GM12878 (cell line): ENCODE data around the gene TSC22D1. TPM values are rescaled to one million over a fixed set of nuclear protein-coding genes. Genes with fewer than 3 reads are reported as not detected.

Experiments
- ATAC-seq: fragments of 200-7000 bp; cut with Tn5 transposase; 3 replicates; pipeline ENCODE4 v1.9.1; 2020; ENCODE audit warnings: mild to moderate bottlenecking, moderate library complexity
- BruUV-seq: library from RNA; stranded (reverse); fragments of 400-500 nt; replicated peaks from 2 replicates; lab custom pipeline; 2021; lab: Mats Ljungman, UMichigan
- CTCF ChIA-PET: fragments of 300-600 bp; sonication (Branson Sonifier 250); formaldehyde crosslinking; extraction: SDS; loops from one replicate; lab custom pipeline; 2021; ENCODE audit warnings: inconsistent platforms; lab: Yijun Ruan, JAX
- POLR2A ChIA-PET: fragments of 350-600 bp; formaldehyde crosslinking; extraction: SDS; loops from one replicate; lab custom pipeline; 2021; ENCODE audit warnings: inconsistent platforms; lab: Charles Lee
- RAD21 ChIA-PET: fragments of 300-600 bp; sonication (Branson Sonifier 250); formaldehyde crosslinking; loops from one replicate; lab custom pipeline; 2023; ENCODE audit warnings: antibody characterized with exemption; ENCODE audit not compliant: unreplicated experiment; lab: Charles Lee
- SMC1A ChIA-PET: fragments of 300-600 bp; sonication (Branson Sonifier 250); formaldehyde crosslinking; loops from one replicate; lab custom pipeline; 2023; ENCODE audit not compliant: unreplicated experiment, uncharacterized antibody; lab: Charles Lee
- DNase-seq: peaks from one replicate; pipeline ENCODE4 v3.0.0-alpha.2; 2011; ENCODE audit warnings: low read depth, low spot score
- FAIRE-seq: peaks from 3 replicates; lab custom pipeline; 2011; peaks lifted over from hg19 to GRCh38; lab: Jason Lieb, UNC
- H2AFZ ChIP-seq: 2 replicates; pipeline ENCODE4 v1.6.0; 2011; ENCODE audit warnings: low read depth, low read length, control low read depth; ENCODE audit not compliant: control insufficient read depth
- H3K27ac ChIP-seq: 2 replicates; pipeline ENCODE4 v1.5.1; 2011; ENCODE audit warnings: control low read depth; ENCODE audit not compliant: control insufficient read depth, insufficient read depth
- H3K27me3 ChIP-seq, 2 experiments: replicated peaks in 1 of 2; 2 replicates each; pipeline versions ENCODE4 v1.6.0 to v1.6.1; 2011; ENCODE audit warnings: low read length in 1 of 2; ENCODE audit not compliant: control insufficient read depth in 2 of 2, insufficient read depth in 2 of 2
- H3K36me3 ChIP-seq, 2 experiments: 2 replicates each; pipeline ENCODE4 v1.5.1; 2011; ENCODE audit warnings: low read length in 1 of 2; ENCODE audit not compliant: control insufficient read depth in 2 of 2, insufficient read depth in 2 of 2
- H3K4me1 ChIP-seq: 2 replicates; pipeline ENCODE4 v1.6.1; 2011; ENCODE audit warnings: mild to moderate bottlenecking, low read length, moderate library complexity, mixed read lengths; ENCODE audit not compliant: control insufficient read depth, insufficient read depth
- H3K4me2 ChIP-seq: 2 replicates; pipeline ENCODE4 v1.6.0; 2011; ENCODE audit warnings: control low read depth; ENCODE audit not compliant: control insufficient read depth, insufficient read depth
- H3K4me3 ChIP-seq: fragments of 200-600 bp; sonication (generic); 2 replicates; pipeline ENCODE4 v1.5.1; 2016
- H3K79me2 ChIP-seq: 2 replicates; pipeline ENCODE4 v1.6.0; 2011; ENCODE audit warnings: low read length; ENCODE audit not compliant: control insufficient read depth, insufficient read depth
- H3K9ac ChIP-seq: 2 replicates; pipeline ENCODE4 v1.8.0; 2011; ENCODE audit warnings: low read length, control low read depth, mixed read lengths; ENCODE audit not compliant: control insufficient read depth, insufficient read depth
- H3K9me3 ChIP-seq: replicated peaks from 3 replicates; pipeline ENCODE4 v1.5.1; 2011; ENCODE audit warnings: mild to moderate bottlenecking, low read length; ENCODE audit not compliant: control insufficient read depth, insufficient read depth
- H4K20me1 ChIP-seq: 2 replicates; pipeline ENCODE4 v1.6.0; 2011; ENCODE audit not compliant: control insufficient read depth, insufficient read depth
- BHLHE40 ChIP-seq, 2 experiments: fragments of 450-650 bp in 1 of 2; IDR thresholded peaks; 2 replicates each; pipeline ENCODE4 v1.6.1; 2011 to 2017; ENCODE audit warnings: low read depth in 2 of 2, borderline replicate concordance in 1 of 2, improper control_type of control experiment in 1 of 2, low read length in 1 of 2, mild to moderate bottlenecking in 1 of 2
- CREM ChIP-seq: IDR thresholded peaks from 2 replicates; pipeline ENCODE4 v1.6.1; 2014; ENCODE audit warnings: antibody characterized with exemption, low read depth
- DPF2 ChIP-seq: fragments of 450-650 bp; IDR thresholded peaks from 2 replicates; pipeline ENCODE4 v1.6.1; 2017; ENCODE audit warnings: mild to moderate bottlenecking
- IKZF2 ChIP-seq, 2 experiments: fragments of 450-650 bp; IDR thresholded peaks; 2 replicates each; pipeline ENCODE4 v1.6.1; 2017; ENCODE audit warnings: mild to moderate bottlenecking in 2 of 2, moderate library complexity in 2 of 2
- JUND ChIP-seq: IDR thresholded peaks from 2 replicates; pipeline ENCODE4 v1.6.1; 2012; ENCODE audit warnings: low read depth, mild to moderate bottlenecking, low read length, improper control_type of control experiment, moderate library complexity
- MXI1 ChIP-seq: fragments of 150-350 bp; IDR thresholded peaks from 2 replicates; pipeline ENCODE4 v1.6.1; 2011; ENCODE audit warnings: low read depth, mild to moderate bottlenecking, inconsistent platforms, low read length, improper control_type of control experiment
- POLR2AphosphoS2 ChIP-seq: IDR thresholded peaks from 2 replicates; pipeline ENCODE4 v1.6.1; 2011; ENCODE audit warnings: low read depth, mild to moderate bottlenecking, low read length, improper control_type of control experiment, moderate library complexity
- POLR2AphosphoS5 ChIP-seq: IDR thresholded peaks from 2 replicates; pipeline ENCODE4 v1.6.1; 2011; ENCODE audit warnings: mild to moderate bottlenecking, low read length, inconsistent platforms
- RFX5 ChIP-seq: IDR thresholded peaks from 2 replicates; pipeline ENCODE4 v1.6.1; 2011; ENCODE audit warnings: low read depth, low read length, improper control_type of control experiment
- ZNF217 ChIP-seq: fragments of 450-650 bp; IDR thresholded peaks from 2 replicates; pipeline ENCODE4 v1.6.1; 2017; ENCODE audit warnings: antibody characterized with exemption, mild to moderate bottlenecking
- ZSCAN29 ChIP-seq: fragments of 450-650 bp; IDR thresholded peaks from 2 replicates; pipeline ENCODE4 v1.6.1; 2017; ENCODE audit warnings: mild to moderate bottlenecking, moderate library complexity
- WGBS: methylation state at CpG from one replicate; pipeline ENCODE4 v1.1.6; 2016; ENCODE audit warnings: low lambda C conversion rate; ENCODE audit not compliant: insufficient replicate concordance, insufficient coverage; ENCODE audit errors: missing lambda C conversion rate; 5-methylcytosine and 5-hydroxymethylcytosine counted together
- in situ Hi-C: fragments of 300-500 bp; cut with MboI; formaldehyde crosslinking; loops from 9 replicates; pipeline ENCODE4 v1.14.3; 2018; ENCODE audit warnings: mixed read lengths
- intact Hi-C: fragments of 100-400 bp; cut with micrococcal nuclease; formaldehyde crosslinking; loops from one replicate; pipeline ENCODE4 v1.14.2; 2022; ENCODE audit not compliant: unreplicated experiment
- polyA plus RNA-seq, 11 experiments: library from polyadenylated mRNA; depleted of rRNA in 4 of 11; unstranded in 6 of 11; stranded (reverse) in 5 of 11; fragments of >200 nt; fragmentation: Nextera tagmentation in 4 of 11; fragmentation: Illumina TruSeq in 1 of 11; extraction: Ambion mirVana in 4 of 11; extraction: Trizol in 1 of 11; gene quantifications; 1 replicate in 1 of 11; 2 replicates in 10 of 11; pipeline versions ENCODE4 v1.2.1 to v1.2.3, GENCODE V29; 2011 to 2016; ENCODE audit warnings: inconsistent platforms in 2 of 11, missing spikeins in 2 of 11, low read depth in 1 of 11
- total RNA-seq, 4 experiments: library from RNA; depleted of rRNA in 3 of 4; stranded (reverse); fragments of >200 nt in 3 of 4; fragmentation: Illumina TruSeq in 1 of 4; extraction: Trizol in 1 of 4; gene quantifications; 2 replicates each; pipeline versions ENCODE4 v1.2.1 to v1.2.3, GENCODE V29; 2013 to 2021
- TF ChIP-seq, protein P1 (sequence below): fragments of 450-650 bp; IDR thresholded peaks from 2 replicates; pipeline ENCODE4 v1.6.1; 2017; ENCODE audit warnings: mild to moderate bottlenecking, moderate library complexity
- TF ChIP-seq, protein P2 (sequence below): IDR thresholded peaks from 2 replicates; pipeline ENCODE4 v1.6.1; 2012; ENCODE audit warnings: low read depth, low read length, improper control_type of control experiment
- TF ChIP-seq, protein P3 (sequence below): IDR thresholded peaks from 2 replicates; pipeline ENCODE4 v1.6.1; 2011; ENCODE audit warnings: low read depth, low read length, improper control_type of control experiment, borderline replicate concordance

The TSC22D1 gene
- total and polyA plus RNA-seq, 10 of the 15 experiments (the other 5 are each of a cell fraction or from before 2014, with no cell fraction given), result 0.37 to 15.7 (median 7.5) TPM

DNA sequence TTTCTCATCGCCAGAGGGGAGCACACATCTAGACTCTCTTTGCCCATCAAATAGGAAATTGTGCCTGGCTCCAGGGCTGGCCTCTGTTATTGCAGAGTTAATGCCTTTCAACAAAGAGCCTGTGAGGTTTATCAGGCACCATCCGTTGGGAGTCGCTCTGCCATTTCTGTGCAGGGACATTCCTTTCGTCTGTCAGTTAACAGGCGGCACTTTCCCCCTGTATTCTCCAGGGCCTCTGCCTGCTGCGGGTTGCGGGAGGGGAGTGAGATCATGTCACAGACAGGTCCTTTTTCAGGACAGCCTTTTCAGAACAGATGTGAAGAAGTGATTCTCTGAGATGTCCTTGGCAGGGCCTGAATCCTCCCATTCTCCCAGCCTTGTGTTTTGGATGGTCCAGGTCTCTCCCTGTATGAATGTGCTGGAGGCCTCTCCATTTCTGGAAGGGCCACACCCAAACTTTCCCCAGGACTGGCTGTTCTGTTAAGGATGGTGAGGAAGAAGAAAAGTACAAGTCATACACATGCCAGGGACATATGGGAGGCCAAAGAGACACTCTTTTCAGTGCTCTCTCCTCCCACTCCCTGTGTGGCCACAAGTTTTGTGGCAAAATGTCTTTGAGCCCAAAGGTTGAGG, 187.6 kb downstream of the TSC22D1 start (continued):
- TF ChIP-seq JUND (no peak), DPF2 (no peak), BHLHE40 (IDR thresholded peaks at IDR 0.05; ENCODE audit: borderline replicate concordance in 1 of 2, low read depth in 2 of 2, low read length in 1 of 2) (no peak), CREM (no peak), POLR2AphosphoS2 (no peak)
- TF ChIP-seq, protein P1, sequence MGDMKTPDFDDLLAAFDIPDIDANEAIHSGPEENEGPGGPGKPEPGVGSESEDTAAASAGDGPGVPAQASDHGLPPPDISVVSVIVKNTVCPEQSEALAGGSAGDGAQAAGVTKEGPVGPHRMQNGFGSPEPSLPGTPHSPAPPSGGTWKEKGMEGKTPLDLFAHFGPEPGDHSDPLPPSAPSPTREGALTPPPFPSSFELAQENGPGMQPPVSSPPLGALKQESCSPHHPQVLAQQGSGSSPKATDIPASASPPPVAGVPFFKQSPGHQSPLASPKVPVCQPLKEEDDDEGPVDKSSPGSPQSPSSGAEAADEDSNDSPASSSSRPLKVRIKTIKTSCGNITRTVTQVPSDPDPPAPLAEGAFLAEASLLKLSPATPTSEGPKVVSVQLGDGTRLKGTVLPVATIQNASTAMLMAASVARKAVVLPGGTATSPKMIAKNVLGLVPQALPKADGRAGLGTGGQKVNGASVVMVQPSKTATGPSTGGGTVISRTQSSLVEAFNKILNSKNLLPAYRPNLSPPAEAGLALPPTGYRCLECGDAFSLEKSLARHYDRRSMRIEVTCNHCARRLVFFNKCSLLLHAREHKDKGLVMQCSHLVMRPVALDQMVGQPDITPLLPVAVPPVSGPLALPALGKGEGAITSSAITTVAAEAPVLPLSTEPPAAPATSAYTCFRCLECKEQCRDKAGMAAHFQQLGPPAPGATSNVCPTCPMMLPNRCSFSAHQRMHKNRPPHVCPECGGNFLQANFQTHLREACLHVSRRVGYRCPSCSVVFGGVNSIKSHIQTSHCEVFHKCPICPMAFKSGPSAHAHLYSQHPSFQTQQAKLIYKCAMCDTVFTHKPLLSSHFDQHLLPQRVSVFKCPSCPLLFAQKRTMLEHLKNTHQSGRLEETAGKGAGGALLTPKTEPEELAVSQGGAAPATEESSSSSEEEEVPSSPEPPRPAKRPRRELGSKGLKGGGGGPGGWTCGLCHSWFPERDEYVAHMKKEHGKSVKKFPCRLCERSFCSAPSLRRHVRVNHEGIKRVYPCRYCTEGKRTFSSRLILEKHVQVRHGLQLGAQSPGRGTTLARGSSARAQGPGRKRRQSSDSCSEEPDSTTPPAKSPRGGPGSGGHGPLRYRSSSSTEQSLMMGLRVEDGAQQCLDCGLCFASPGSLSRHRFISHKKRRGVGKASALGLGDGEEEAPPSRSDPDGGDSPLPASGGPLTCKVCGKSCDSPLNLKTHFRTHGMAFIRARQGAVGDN, result no peak
- TF ChIP-seq, all 136 proteins: peak for 0

DNA sequence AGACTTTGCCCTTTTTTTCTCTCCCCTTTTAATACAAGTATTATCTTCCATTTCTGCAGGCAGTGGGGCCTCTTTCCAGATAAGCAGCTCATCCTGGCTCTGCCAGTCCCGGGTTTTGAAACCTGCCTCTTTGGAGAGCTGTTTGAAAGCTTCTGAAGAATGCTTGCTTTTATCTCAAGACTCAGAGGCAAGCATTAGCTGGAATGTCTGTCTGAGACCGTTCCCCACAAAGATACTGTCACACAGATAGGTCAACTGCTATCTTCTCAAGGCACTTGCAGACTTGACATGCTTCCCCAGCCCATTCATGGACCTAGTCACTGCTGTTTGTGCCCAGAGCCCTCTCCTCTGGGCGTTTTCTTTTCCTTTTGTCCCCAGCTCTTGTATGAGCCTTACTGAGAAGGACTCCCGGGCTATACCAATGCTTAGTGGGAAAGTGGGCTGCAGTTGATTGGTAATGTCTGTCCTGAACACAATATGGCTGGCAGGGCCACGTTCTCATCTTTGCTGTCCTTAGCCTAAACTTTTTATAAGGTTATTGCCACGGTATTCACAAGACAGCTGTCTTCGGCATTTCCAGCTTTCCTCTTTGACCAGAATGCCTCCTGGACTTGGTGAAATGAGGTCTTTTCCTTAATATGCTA, 189.1 kb downstream of the TSC22D1 start:
- Histone ChIP-seq H3K4me3 (no peak overlapping the region), H3K9ac (no peak overlapping the region)
- 17% methylated on average over 7 of the region's 7 CpGs for WGBS
- DNase-seq, result no peak
- no peak for TF ChIP-seq ZSCAN29
- no peak for TF ChIP-seq RFX5
- TF ChIP-seq, protein P2, sequence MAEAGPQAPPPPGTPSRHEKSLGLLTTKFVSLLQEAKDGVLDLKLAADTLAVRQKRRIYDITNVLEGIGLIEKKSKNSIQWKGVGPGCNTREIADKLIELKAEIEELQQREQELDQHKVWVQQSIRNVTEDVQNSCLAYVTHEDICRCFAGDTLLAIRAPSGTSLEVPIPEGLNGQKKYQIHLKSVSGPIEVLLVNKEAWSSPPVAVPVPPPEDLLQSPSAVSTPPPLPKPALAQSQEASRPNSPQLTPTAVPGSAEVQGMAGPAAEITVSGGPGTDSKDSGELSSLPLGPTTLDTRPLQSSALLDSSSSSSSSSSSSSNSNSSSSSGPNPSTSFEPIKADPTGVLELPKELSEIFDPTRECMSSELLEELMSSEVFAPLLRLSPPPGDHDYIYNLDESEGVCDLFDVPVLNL, result no peak
- no peak for TF ChIP-seq IKZF2 (IDR thresholded peaks at IDR 0.05)
- TF ChIP-seq, protein P3, sequence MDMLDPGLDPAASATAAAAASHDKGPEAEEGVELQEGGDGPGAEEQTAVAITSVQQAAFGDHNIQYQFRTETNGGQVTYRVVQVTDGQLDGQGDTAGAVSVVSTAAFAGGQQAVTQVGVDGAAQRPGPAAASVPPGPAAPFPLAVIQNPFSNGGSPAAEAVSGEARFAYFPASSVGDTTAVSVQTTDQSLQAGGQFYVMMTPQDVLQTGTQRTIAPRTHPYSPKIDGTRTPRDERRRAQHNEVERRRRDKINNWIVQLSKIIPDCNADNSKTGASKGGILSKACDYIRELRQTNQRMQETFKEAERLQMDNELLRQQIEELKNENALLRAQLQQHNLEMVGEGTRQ, result no peak
- no peak for TF ChIP-seq ZNF217
- TF ChIP-seq CREM, result no peak
- TF ChIP-seq MXI1, result no peak
- TF ChIP-seq JUND, result no peak
- no peak for TF ChIP-seq POLR2AphosphoS5
- TF ChIP-seq, all 136 proteins: peak for 0
- FAIRE-seq, result no peak
- H2AFZ ChIP-seq, result no peak overlapping the region
- CTCF ChIA-PET, result no interaction called here
- RAD21 ChIA-PET, result no interaction called here
- no peaks in the 10 kb centered on the region for H3K79me2 ChIP-seq
- no TSS peak for BruUV-seq
- H3K4me1 ChIP-seq, result no peaks in the 10 kb centered on the region
- SMC1A ChIA-PET, result no interaction called here
- intact Hi-C loops, result no loop called here
- no peak overlapping the region for H3K4me2 ChIP-seq
- POLR2A ChIA-PET, result no interaction called here
- no peaks in the 10 kb centered on the region for H3K9me3 ChIP-seq
- no peak overlapping the region for H3K27ac ChIP-seq
- no peaks in the 10 kb centered on the region for H3K36me3 ChIP-seq
- H3K27me3 ChIP-seq, result peaks cover 3 to 4% of the 10 kb centered on the region in 2 experiments; a peak in 3 of 4 replicates
- in situ Hi-C loops, result no loop called here
- ATAC-seq, result no peak
- no peaks in the 10 kb centered on the region for H4K20me1 ChIP-seq
